ENCODE data around the gene SNAP47. TPM values are rescaled to one million over a fixed set of nuclear protein-coding genes. Genes with fewer than 3 reads are reported as not detected.

The SNAP47 gene
- polyA plus RNA-seq, 1 donor, result 25.2 TPM

DNA sequence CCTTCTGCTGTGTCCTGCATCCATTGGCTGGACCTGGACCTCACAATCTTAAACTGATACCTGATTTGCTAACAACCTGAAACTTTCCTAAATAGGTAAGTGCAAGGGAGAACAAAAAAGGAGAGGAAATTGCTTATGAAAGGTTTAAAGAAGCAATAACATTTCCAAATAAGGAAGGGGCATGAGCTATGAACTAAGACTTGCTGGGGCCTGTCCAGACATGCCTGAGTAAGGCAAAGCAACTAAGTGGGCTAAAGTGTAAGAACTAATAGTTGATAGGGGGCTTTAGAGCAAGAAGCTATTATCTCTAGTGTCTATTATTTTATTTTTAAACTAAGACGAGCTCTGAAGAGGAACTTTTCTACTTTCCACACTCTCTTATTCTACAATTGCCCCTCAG lies 11.8 kb upstream of the SNAP47 start:
- no peak for DNase-seq
- H3K4me1 ChIP-seq (ENCODE audit: control insufficient read depth, insufficient read depth, low read length), result peaks cover 4% of the 10 kb centered on the region
- H3K27ac ChIP-seq (ENCODE audit: low read length), result no peak overlapping the region
- peaks cover 9% of the 10 kb centered on the region for H3K9me3 ChIP-seq (ENCODE audit: control insufficient read depth, low read depth, low read length)
- WGBS (ENCODE audit: insufficient coverage, low lambda C conversion rate), result 83% methylated on average over 1 of the region's 1 CpG
- no peak overlapping the region for H3K4me3 ChIP-seq (ENCODE audit: low read length)
- H3K36me3 ChIP-seq (ENCODE audit: control insufficient read depth, insufficient read depth, low read length), result no peaks in the 10 kb centered on the region
- no peaks in the 10 kb centered on the region for H3K27me3 ChIP-seq (ENCODE audit: control insufficient read depth, insufficient read depth, low read length)

DNA sequence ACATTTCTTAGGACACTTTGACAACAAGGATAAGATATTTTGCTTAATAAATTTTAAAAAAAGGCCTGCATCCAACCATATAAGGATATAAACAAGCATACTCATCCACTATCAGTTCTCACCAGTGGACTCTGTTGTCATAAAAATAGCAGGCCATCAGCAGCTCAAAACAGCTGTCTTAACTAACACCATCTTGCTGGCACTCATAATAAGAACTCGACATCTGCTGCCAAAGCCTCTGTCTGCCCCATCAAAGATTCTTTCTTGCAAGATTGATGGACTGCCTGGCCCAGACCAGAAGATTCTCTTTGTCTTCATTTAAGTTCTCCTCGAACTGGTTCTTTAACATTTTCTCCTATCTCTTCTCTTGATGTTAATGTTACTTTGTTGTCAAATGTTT lies 10.2 kb upstream of the SNAP47 start:
- peaks cover 2% of the 10 kb centered on the region for H3K9me3 ChIP-seq (ENCODE audit: control insufficient read depth, low read depth, low read length)
- no peaks in the 10 kb centered on the region for H3K27me3 ChIP-seq (ENCODE audit: control insufficient read depth, insufficient read depth, low read length)
- no peak overlapping the region for H3K27ac ChIP-seq (ENCODE audit: low read length)
- no peak for DNase-seq
- H3K4me3 ChIP-seq (ENCODE audit: low read length), result no peak overlapping the region
- H3K4me1 ChIP-seq (ENCODE audit: control insufficient read depth, insufficient read depth, low read length), result peaks cover 19% of the 10 kb centered on the region
- WGBS (ENCODE audit: insufficient coverage, low lambda C conversion rate), result 100% methylated on average over 1 of the region's 2 CpGs
- no peaks in the 10 kb centered on the region for H3K36me3 ChIP-seq (ENCODE audit: control insufficient read depth, insufficient read depth, low read length)

DNA sequence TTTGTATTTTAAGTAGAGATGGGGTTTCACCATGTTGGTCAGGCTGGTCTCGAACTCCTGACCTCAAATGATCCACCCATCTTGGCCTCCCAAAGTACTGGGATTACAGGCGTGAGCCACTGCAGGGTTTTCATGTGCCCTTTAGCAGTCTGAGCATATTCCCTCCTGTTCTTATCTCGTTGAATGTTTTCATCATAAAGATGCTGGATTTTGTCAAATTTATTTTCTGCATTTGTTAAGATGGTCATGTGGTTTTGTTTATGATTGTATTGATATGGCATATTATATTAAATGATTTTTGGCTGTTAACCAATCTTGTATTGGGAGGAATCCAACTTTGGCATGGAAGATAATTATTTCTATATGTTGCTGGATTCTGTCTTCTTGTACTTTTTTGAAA lies 8.9 kb upstream of the SNAP47 start:
- Histone ChIP-seq H3K36me3 (ENCODE audit: control insufficient read depth, insufficient read depth, low read length) (peaks cover 3% of the 10 kb centered on the region), H3K27me3 (ENCODE audit: control insufficient read depth, insufficient read depth, low read length) (no peaks in the 10 kb centered on the region), H3K4me3 (ENCODE audit: low read length) (no peak overlapping the region), H3K4me1 (ENCODE audit: control insufficient read depth, insufficient read depth, low read length) (peaks cover 28% of the 10 kb centered on the region), H3K9me3 (ENCODE audit: control insufficient read depth, low read depth, low read length) (no peaks in the 10 kb centered on the region), H3K27ac (ENCODE audit: low read length) (no peak overlapping the region)
- 83% methylated on average over 1 of the region's 3 CpGs for WGBS (ENCODE audit: insufficient coverage, low lambda C conversion rate)
- DNase-seq, result no peak

DNA sequence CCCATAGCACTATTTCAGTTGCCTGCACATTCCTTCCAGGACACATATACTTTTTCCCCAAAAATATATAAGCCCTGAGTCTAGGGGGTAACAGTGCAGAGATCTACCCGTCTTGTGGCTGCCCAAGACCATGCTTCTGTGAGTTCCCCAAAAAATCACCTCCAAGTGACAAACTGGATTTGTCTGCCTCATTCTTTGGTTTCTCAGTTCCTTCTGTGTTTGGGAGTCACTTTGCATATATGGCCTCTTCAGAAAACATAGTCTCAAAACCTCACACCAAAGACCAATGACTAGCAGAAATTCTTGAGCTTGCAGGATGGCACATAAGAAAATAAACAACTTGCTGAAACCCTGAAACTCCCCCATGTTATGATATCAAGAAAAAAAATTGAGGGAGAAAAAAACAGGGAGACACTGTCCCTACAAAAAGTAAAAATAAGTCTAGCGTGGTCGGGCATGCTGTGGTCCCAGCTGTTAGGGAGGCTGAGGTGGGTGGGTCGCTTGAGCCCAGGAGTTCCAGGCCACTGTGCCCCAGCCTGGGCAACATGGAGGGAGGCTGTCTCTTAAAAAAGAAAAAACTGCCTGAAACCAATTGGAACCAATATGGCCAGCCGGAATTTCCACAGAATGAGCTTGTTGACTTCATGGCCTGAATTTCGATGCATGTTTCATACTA lies 8.2 kb upstream of the SNAP47 start:
- peaks cover 28% of the 10 kb centered on the region for H3K4me1 ChIP-seq (ENCODE audit: control insufficient read depth, insufficient read depth, low read length)
- WGBS (ENCODE audit: insufficient coverage, low lambda C conversion rate), result 100% methylated on average over 1 of the region's 6 CpGs
- no peaks in the 10 kb centered on the region for H3K9me3 ChIP-seq (ENCODE audit: control insufficient read depth, low read depth, low read length)
- no peak overlapping the region for H3K4me3 ChIP-seq (ENCODE audit: low read length)
- peaks cover 10% of the 10 kb centered on the region for H3K36me3 ChIP-seq (ENCODE audit: control insufficient read depth, insufficient read depth, low read length)
- no peaks in the 10 kb centered on the region for H3K27me3 ChIP-seq (ENCODE audit: control insufficient read depth, insufficient read depth, low read length)
- DNase-seq, result no peak
- no peak overlapping the region for H3K27ac ChIP-seq (ENCODE audit: low read length)

DNA sequence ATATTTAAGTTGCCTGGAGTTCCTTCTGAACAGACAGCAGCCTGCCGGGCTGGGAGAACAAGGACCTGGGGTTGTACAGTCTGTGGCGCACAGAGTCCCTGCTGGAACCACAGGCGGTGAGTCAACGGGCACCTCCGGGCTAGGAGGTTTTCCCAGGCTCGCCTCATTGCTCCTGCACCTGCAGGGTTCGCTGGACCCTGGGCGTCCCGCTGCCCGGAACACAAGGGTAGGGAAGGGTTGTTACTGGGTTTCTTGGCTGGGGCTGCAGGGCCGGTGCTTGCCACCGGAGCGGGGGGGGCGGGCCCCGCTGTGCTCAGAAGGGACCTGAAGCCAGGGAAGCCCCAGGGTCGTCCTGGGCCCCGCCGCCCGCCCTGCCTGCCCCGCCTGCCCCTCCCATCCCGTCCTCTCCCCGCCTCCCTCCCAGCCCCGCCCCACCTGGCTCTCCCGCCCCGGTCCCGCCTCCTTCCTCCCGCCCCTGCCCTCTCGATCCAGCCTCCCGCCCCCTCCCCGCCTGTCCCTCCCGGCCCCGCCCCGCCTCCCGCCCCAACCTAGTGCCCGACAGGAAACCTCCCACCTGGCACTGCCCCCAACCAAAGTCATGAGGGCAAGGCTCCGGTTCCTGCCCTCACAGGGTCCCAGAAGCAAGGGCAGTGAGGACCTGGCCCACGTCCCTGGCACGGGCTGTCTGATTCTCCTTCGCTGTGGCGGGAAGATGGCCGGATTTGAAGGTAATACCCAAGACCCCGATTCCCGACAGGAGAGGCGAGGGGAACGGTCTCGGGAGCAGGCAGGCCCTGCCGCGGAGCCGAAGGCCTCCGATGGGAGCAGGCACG lies 7.0 kb upstream of the SNAP47 start:
- peak; percentile 66 to 90 for DNase-seq
- peaks cover 22% of the 10 kb centered on the region for H3K36me3 ChIP-seq (ENCODE audit: control insufficient read depth, insufficient read depth, low read length)
- peak overlapping the region; percentile 73 for H3K4me3 ChIP-seq (ENCODE audit: low read length)
- peak overlapping the region; percentile 49 for H3K27ac ChIP-seq (ENCODE audit: low read length)
- H3K27me3 ChIP-seq (ENCODE audit: control insufficient read depth, insufficient read depth, low read length), result no peaks in the 10 kb centered on the region
- WGBS (ENCODE audit: insufficient coverage, low lambda C conversion rate), result no CpG with 5 or more reads among the region's 51 CpGs
- H3K4me1 ChIP-seq (ENCODE audit: control insufficient read depth, insufficient read depth, low read length), result peaks cover 28% of the 10 kb centered on the region
- no peaks in the 10 kb centered on the region for H3K9me3 ChIP-seq (ENCODE audit: control insufficient read depth, low read depth, low read length)

DNA sequence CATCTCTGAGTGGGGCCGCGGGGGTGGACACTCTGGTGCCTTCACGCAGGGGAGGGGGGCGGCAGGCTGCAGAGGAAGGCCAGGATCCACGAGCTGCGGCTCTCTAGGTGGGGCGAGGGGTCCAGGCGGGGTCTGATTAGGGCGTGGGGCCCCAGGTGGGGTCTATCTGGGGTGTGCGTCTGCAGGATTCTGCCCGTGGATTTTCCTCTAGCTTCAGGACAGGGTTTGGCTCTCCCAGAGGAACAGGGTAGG lies 6.4 kb upstream of the SNAP47 start:
- Histone ChIP-seq H3K4me3 (ENCODE audit: low read length) (peak overlapping the region; percentile 73), H3K27ac (ENCODE audit: low read length) (peak overlapping the region; percentile 32), H3K4me1 (ENCODE audit: control insufficient read depth, insufficient read depth, low read length) (peaks cover 31% of the 10 kb centered on the region), H3K9me3 (ENCODE audit: control insufficient read depth, low read depth, low read length) (no peaks in the 10 kb centered on the region), H3K27me3 (ENCODE audit: control insufficient read depth, insufficient read depth, low read length) (no peaks in the 10 kb centered on the region), H3K36me3 (ENCODE audit: control insufficient read depth, insufficient read depth, low read length) (peaks cover 27% of the 10 kb centered on the region)
- WGBS (ENCODE audit: insufficient coverage, low lambda C conversion rate), result no CpG with 5 or more reads among the region's 11 CpGs
- DNase-seq, result no peak

DNA sequence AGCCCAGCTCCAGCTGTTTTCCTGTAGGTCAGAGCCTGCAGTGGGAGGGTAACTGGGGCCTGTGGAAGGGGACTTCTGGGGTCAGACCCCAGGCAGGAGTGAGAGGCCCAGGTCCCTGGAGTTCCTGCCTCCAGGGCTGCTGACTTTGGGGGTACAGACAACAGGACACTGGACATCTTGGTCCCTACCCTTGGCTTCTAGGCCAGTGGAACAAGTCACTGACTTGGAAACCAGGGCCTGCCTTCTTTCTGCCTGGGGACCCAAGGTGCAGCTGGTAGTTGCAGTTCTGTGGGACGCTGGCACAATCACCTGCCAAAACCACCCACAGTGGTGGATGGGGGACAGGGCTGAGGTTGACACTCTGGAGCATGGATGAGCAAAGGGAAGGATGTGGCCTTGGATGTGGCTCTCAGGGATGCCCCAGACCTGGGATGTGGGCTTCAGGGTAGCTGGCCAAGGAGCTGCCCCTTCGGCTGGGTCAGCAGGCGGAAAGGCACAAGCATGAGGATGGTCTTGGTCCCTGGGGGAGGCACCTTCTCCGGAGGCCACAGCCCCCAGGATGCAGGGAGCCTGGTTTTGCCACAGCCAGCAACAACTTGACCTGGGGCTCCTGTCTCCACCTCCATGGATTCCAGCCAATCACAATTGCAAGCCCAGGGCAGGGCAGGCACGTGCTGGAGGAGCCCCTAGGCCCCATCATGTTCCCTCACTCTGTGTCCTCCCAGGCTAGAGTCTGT lies 5.9 kb upstream of the SNAP47 start:
- Histone ChIP-seq H3K9me3 (ENCODE audit: control insufficient read depth, low read depth, low read length) (no peaks in the 10 kb centered on the region), H3K36me3 (ENCODE audit: control insufficient read depth, insufficient read depth, low read length) (peaks cover 28% of the 10 kb centered on the region), H3K4me3 (ENCODE audit: low read length) (peak overlapping the region; percentile 73), H3K27me3 (ENCODE audit: control insufficient read depth, insufficient read depth, low read length) (no peaks in the 10 kb centered on the region), H3K4me1 (ENCODE audit: control insufficient read depth, insufficient read depth, low read length) (peaks cover 34% of the 10 kb centered on the region), H3K27ac (ENCODE audit: low read length) (no peak overlapping the region)
- no CpG with 5 or more reads among the region's 5 CpGs for WGBS (ENCODE audit: insufficient coverage, low lambda C conversion rate)
- peak in 1 of 2 donors; percentile 31 for DNase-seq

DNA sequence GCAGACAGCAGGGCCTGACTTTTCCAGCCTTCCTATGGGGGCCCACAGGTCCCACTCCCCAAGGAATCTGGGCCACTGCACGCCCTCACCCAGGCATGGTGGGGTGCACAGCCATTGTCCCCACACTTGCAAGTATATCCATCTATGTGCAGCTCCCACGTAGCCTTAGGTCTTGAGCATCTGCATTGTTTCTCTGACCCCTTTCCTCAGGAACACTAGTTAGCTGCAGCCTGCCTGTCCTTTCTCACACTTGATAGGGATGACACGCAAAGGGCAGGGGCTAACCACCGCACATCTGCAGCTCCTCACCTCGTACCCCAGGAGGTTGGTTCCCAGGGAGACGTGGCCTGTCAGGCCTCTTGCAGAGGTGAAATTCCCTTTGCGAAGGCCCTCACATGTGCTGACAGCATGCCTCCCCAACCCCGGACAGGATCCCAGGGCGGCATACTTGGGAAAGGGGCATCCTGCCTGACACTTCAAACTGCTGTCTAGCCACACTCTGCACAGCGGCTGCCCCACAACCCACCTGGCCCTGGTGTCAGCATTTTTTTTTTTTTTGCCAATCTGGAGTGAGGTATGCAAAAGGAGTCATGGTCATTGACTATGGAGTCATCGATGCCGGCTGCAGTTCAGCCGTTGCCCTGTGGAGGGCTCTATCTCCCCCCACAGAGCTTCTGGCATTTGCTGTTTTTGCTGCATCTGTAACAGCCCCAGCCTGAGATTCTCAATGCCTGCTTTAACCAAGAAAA lies 5.2 kb upstream of the SNAP47 start:
- Histone ChIP-seq H3K27me3 (ENCODE audit: control insufficient read depth, insufficient read depth, low read length) (no peaks in the 10 kb centered on the region), H3K4me1 (ENCODE audit: control insufficient read depth, insufficient read depth, low read length) (peaks cover 37% of the 10 kb centered on the region), H3K9me3 (ENCODE audit: control insufficient read depth, low read depth, low read length) (no peaks in the 10 kb centered on the region), H3K27ac (ENCODE audit: low read length) (no peak overlapping the region), H3K36me3 (ENCODE audit: control insufficient read depth, insufficient read depth, low read length) (peaks cover 28% of the 10 kb centered on the region), H3K4me3 (ENCODE audit: low read length) (no peak overlapping the region)
- no CpG with 5 or more reads among the region's 13 CpGs for WGBS (ENCODE audit: insufficient coverage, low lambda C conversion rate)
- DNase-seq, result peak in 1 of 2 donors; percentile 41

DNA sequence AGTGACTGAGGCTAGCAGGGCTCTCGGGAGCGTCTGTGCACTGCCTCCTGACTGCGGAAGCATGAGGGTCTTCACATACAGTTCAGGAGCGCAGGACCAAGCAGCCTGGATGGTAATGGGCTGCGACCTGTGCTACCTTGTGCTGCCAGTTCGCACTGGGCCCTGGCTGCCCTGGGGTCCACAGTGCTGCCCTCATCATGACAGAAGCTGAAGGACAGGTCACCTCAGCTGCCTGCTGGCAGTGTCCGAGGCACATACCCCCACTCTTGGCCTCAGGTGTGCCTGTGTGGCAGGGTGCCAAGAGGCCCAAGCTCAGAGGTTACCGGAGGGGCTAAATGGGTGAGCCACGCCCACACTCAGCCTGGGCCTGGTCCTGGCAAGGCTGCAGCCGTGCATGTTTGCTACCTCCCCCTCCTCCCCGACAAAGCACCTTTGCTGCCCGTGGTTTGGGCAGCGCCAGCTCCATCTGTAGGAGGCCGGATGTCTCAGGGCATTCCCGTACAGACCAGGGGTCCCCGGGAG lies 4.5 kb upstream of the SNAP47 start:
- H3K4me3 ChIP-seq (ENCODE audit: low read length), result no peak overlapping the region
- H3K27ac ChIP-seq (ENCODE audit: low read length), result no peak overlapping the region
- DNase-seq, result peak in 1 of 2 donors; percentile 21
- H3K27me3 ChIP-seq (ENCODE audit: control insufficient read depth, insufficient read depth, low read length), result no peaks in the 10 kb centered on the region
- no peaks in the 10 kb centered on the region for H3K9me3 ChIP-seq (ENCODE audit: control insufficient read depth, low read depth, low read length)
- no CpG with 5 or more reads among the region's 16 CpGs for WGBS (ENCODE audit: insufficient coverage, low lambda C conversion rate)
- H3K4me1 ChIP-seq (ENCODE audit: control insufficient read depth, insufficient read depth, low read length), result peaks cover 37% of the 10 kb centered on the region
- peaks cover 28% of the 10 kb centered on the region for H3K36me3 ChIP-seq (ENCODE audit: control insufficient read depth, insufficient read depth, low read length)

DNA sequence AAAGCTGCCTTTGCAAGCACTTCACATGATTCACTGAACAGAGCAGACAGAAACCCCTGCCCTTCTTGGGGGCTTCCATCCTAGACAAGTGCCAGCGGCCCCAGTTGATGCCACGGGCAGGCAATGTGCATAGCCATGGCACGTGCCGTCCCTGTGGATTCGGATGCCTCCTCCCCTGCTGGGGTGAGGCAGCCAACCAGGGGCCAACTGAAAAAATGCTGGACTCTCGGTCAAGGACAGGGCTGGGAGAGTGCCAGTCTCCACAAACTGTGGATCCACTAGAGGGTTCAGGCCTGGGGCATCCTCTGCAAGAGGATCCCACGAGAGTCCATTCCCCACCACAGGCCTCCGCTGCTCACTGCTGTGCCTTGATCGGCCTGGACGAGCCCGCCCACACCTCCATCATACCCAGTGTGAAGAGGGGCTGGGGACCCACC lies 4.0 kb upstream of the SNAP47 start:
- peaks cover 37% of the 10 kb centered on the region for H3K4me1 ChIP-seq (ENCODE audit: control insufficient read depth, insufficient read depth, low read length)
- no peak for DNase-seq
- H3K27ac ChIP-seq (ENCODE audit: low read length), result no peak overlapping the region
- H3K9me3 ChIP-seq (ENCODE audit: control insufficient read depth, low read depth, low read length), result no peaks in the 10 kb centered on the region
- peaks cover 28% of the 10 kb centered on the region for H3K36me3 ChIP-seq (ENCODE audit: control insufficient read depth, insufficient read depth, low read length)
- H3K27me3 ChIP-seq (ENCODE audit: control insufficient read depth, insufficient read depth, low read length), result no peaks in the 10 kb centered on the region
- no CpG with 5 or more reads among the region's 11 CpGs for WGBS (ENCODE audit: insufficient coverage, low lambda C conversion rate)
- H3K4me3 ChIP-seq (ENCODE audit: low read length), result no peak overlapping the region
